IPS-15b (cell line): ENCODE data around the gene LPIN3.

Source experiments
- H3K27me3 ChIP-seq: one replicate; pipeline ENCODE4 v1.6.1; 2013; ENCODE audit warnings: low read length; ENCODE audit not compliant: control insufficient read depth, insufficient read depth
- H3K36me3 ChIP-seq: one replicate; pipeline ENCODE4 v1.6.1; 2013; ENCODE audit warnings: low read length; ENCODE audit not compliant: control insufficient read depth, insufficient read depth
- H3K4me1 ChIP-seq: one replicate; pipeline ENCODE4 v1.6.1; 2013; ENCODE audit warnings: mild to moderate bottlenecking, low read length; ENCODE audit not compliant: control insufficient read depth, insufficient read depth
- H3K4me3 ChIP-seq: one replicate; pipeline ENCODE4 v1.5.1; 2013; ENCODE audit warnings: low read depth, low read length
- H3K9ac ChIP-seq: one replicate; pipeline ENCODE4 v1.6.1; 2013; ENCODE audit warnings: low read depth, mild to moderate bottlenecking, low read length
- H3K9me3 ChIP-seq: one replicate; pipeline ENCODE4 v1.6.1; 2013; ENCODE audit warnings: mild to moderate bottlenecking, low read length; ENCODE audit not compliant: control insufficient read depth, insufficient read depth

The LPIN3 gene, protein sequence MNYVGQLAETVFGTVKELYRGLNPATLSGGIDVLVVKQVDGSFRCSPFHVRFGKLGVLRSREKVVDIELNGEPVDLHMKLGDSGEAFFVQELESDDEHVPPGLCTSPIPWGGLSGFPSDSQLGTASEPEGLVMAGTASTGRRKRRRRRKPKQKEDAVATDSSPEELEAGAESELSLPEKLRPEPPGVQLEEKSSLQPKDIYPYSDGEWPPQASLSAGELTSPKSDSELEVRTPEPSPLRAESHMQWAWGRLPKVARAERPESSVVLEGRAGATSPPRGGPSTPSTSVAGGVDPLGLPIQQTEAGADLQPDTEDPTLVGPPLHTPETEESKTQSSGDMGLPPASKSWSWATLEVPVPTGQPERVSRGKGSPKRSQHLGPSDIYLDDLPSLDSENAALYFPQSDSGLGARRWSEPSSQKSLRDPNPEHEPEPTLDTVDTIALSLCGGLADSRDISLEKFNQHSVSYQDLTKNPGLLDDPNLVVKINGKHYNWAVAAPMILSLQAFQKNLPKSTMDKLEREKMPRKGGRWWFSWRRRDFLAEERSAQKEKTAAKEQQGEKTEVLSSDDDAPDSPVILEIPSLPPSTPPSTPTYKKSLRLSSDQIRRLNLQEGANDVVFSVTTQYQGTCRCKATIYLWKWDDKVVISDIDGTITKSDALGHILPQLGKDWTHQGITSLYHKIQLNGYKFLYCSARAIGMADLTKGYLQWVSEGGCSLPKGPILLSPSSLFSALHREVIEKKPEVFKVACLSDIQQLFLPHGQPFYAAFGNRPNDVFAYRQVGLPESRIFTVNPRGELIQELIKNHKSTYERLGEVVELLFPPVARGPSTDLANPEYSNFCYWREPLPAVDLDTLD

DNA sequence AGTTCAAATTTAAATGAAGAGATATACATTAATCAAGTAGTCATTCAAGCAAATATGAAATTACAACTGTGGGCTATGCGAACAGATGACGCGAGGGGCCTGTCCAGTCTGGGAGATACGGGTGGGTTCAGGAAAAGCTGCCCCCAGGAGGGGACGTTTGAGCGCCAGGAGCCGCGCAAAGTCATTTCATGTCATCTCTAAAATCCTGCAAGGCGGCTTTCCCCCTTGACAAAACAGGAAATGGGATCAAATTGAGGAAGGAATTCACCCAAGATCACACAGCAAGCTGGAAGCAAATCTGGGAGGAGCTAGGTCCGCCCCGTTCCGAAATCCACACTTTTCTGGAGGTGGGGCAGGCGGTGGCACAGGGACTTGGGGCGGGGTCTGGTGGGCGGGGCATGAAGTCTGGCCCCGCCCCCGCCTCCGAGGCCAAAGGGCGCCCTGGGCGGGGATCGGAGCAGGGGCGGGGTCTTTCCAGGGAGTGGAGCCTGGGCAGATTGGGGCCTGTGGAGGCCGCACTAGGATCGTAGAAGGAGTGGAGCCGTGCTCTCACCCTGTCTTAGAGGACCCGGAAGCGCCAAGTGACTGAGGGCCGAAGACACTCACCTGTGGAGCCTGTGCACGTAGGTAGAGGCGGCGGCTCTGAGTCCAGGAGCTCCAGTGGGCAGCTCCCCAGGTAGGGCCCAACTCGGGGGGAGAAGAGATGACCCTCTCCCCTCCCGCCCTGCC is at the start of gene LPIN3:
LPIN3 (plus strand) TSS at position 495 of the 729 bp plus-strand sequence. CDS start 4,983 bp downstream, outside the sequence.
- H3K9me3 ChIP-seq: no peaks in the 10 kb centered on the region
- H3K27me3 ChIP-seq: peaks cover 8% of the 10 kb centered on the region
- no peaks in the 10 kb centered on the region for H3K36me3 ChIP-seq
- H3K4me3 ChIP-seq: peak within 1 kb of the TSS; percentile 60
- peaks cover 8% of the 10 kb centered on the region for H3K4me1 ChIP-seq
- peak within 1 kb of the TSS; percentile 47 for H3K9ac ChIP-seq

DNA sequence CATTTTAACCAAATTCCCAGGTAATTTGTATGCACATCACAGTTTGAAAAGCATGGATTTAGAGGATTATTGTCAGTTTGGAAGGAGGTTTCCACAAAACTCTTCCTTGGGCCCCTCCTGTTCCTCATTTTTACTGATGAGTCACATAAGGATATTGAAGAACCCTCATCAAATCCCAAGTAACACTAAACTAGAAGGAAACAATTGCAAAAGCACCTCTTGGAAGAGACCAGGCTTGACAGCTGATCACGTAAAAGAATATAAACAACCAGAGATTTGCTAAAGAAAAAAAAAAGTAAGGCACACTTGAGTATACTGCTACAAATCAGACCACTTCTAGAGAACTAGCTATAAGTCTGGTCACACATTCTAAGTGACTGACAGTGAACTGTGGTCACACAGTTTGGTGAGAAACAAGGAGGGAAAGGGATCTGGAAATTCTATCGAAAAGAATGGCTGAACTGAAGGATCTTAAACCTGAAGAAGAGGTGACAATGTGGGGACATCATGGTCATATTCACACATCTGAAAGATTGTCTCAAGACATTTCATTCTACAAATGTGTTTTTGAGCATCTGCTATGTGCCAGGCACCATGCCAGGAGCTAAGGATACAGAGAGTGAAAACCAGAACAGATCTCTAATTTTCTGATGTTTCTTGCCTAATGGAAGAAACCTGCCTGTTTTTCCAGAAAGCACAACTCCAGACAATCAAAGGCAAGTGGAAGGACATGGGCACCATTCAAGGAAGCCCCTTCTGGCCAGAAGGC is 47.2 kb upstream of the LPIN3 start:
- H3K36me3 ChIP-seq: no peaks in the 10 kb centered on the region
- no peaks in the 10 kb centered on the region for H3K27me3 ChIP-seq
- H3K4me1 ChIP-seq: peaks cover 4% of the 10 kb centered on the region
- H3K9ac ChIP-seq: no peak overlapping the region
- no peak overlapping the region for H3K4me3 ChIP-seq
- H3K9me3 ChIP-seq: no peaks in the 10 kb centered on the region

DNA sequence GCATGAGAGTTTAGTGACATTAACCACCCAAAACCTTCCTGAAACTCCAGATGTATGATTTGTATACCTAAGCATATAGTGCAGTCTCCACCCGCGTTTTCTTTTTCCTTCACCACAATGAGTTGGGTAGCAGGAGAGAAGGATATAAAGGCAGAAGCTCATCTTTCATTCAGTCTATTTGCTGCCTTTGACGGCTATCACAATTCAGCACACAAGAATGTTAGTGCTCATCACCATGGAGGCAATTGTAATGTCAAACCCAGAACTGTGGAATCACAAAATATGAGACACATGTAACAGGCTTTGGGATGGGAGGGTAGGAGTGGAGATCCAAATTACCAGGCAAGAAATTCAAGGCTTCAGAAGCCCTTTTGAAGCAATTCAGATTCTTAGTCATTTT is 40.7 kb upstream of the LPIN3 start:
- Histone ChIP-seq H3K9ac (no peak overlapping the region), H3K4me1 (peaks cover 11% of the 10 kb centered on the region), H3K4me3 (no peak overlapping the region), H3K36me3 (no peaks in the 10 kb centered on the region), H3K27me3 (no peaks in the 10 kb centered on the region), H3K9me3 (no peaks in the 10 kb centered on the region)

DNA sequence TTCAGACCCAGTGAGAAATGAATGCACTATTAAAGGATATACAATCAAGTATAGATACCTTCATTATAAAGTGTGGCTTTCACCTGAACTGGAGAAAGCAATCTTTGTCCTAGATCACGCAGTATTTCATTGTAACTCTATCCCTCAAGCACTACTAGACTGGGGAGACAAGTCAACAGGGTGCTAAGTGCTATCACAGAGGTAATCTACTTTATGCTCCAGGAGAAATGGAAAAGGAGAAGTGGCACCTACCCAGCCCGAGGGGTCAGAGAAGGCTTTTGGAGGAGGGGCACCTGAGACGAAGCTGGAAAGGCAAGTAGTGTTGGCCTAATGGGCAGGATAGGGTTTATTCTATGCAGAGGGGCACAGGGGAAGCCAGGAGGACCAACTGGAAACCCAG is 40.2 kb upstream of the LPIN3 start:
- no peaks in the 10 kb centered on the region for H3K27me3 ChIP-seq

DNA sequence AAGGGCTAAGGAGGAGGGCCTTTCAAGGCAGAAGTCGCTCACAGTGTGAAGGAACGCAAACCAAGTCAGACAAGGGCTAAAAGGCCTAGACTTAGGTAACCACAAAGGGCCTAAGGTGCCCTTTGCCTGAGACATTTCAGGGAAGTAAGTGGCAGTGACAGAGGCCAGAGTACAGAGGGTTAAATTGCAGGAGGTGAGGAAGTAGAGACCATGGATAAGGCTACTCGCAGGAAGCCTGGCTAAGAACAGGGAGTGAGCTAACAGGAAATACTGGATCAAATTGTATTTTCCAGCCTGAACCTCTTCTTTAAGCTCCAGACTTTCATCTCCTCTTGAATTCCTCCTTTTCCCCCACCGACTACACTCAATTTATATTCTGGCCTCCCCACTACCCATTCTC is 39.7 kb upstream of the LPIN3 start:
- H3K4me3 ChIP-seq: no peak overlapping the region
- H3K4me1 ChIP-seq: peaks cover 11% of the 10 kb centered on the region
- H3K9ac ChIP-seq: no peak overlapping the region
- no peaks in the 10 kb centered on the region for H3K36me3 ChIP-seq
- H3K27me3 ChIP-seq: no peaks in the 10 kb centered on the region
- H3K9me3 ChIP-seq: no peaks in the 10 kb centered on the region

More for the DNA sequence above, 40.2 kb upstream of the LPIN3 start:
- no peaks in the 10 kb centered on the region for H3K9me3 ChIP-seq
- no peaks in the 10 kb centered on the region for H3K36me3 ChIP-seq
- no peak overlapping the region for H3K9ac ChIP-seq
- H3K4me3 ChIP-seq: no peak overlapping the region
- peaks cover 11% of the 10 kb centered on the region for H3K4me1 ChIP-seq

DNA sequence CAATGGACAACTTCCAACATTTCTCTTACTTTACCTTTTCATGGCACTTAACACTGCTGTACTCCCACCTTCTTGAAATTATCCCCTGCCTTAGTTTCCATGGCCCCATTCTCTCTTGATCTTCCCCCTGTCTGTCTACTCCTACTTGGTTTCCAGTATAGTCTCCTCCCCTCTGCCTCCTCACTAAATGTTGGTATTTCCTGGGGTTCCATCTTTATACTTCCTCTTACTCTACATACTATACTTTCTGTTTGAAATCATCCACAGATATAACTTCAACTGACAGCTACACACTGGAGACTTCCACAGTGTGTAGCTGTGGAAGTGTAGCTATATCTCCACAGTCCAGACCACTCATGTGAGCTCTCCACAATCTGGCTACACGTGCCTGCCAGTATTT is 36.6 kb upstream of the LPIN3 start:
- Histone ChIP-seq H3K9me3 (no peaks in the 10 kb centered on the region), H3K4me3 (no peak overlapping the region), H3K36me3 (no peaks in the 10 kb centered on the region), H3K27me3 (no peaks in the 10 kb centered on the region), H3K4me1 (peaks cover 7% of the 10 kb centered on the region), H3K9ac (no peak overlapping the region)

DNA sequence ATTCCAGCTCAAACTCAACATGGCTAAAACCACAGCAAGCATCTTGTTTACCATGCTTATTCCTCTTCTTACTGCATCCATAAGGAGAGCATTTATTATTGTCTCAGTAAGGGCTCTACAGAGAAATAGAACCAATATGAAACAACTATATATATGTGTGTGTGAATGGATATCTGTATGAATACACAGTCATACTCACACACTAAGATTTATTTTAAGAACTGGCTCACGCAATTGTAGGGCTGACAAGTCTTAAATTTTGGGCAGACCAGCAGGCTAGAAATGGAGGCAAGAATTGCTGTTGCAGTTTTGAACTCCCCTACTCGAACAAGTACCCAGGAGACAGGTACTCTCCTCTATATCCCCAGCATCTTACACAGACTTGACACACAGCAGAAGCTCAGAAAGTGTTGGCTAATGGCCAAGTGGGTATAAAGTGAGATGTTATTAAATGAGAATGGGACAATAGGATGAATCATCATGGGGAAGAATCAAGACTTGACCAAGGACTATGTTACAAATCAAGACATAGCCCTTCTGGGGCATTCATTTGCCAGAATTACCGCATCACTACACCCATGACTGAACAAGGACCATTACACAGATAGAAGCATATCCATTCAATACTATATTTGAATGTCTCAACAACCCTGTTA is 36.1 kb upstream of the LPIN3 start:
- Histone ChIP-seq H3K4me3 (no peak overlapping the region), H3K36me3 (no peaks in the 10 kb centered on the region), H3K27me3 (no peaks in the 10 kb centered on the region), H3K4me1 (peaks cover 7% of the 10 kb centered on the region), H3K9me3 (no peaks in the 10 kb centered on the region), H3K9ac (no peak overlapping the region)

DNA sequence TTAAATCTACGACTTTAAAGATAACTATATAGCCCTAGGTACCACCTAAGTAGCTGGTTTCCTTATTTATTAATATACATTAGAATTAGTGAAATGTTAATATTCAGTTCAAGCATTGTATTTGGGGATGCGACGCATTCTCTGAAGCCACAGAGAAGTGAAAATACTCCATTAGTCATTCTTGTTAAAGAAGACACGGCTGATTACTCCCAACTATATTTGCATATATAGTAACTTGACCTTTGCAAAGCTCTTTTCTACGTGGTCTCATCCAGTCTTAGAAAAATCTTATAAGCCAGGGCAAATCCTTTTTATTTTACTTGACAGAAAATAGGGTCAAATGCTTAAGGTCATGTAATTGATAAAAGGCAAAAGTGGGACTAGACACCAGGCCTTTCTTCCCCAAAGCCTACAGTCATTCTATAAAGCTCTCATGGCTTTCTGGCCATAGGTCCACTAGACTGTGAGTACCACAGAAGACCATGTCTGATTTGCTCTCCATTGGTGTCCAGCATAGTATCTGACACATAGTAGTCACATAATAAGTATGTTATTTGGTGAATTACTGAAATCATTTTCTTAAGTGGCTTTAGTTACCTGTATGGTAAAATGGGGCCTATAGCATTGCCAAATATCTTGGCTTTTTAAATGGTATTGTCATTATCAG is 34.4 kb upstream of the LPIN3 start:
- Histone ChIP-seq H3K9me3 (no peaks in the 10 kb centered on the region), H3K4me1 (peaks cover 4% of the 10 kb centered on the region), H3K9ac (no peak overlapping the region), H3K36me3 (no peaks in the 10 kb centered on the region), H3K4me3 (no peak overlapping the region), H3K27me3 (no peaks in the 10 kb centered on the region)

DNA sequence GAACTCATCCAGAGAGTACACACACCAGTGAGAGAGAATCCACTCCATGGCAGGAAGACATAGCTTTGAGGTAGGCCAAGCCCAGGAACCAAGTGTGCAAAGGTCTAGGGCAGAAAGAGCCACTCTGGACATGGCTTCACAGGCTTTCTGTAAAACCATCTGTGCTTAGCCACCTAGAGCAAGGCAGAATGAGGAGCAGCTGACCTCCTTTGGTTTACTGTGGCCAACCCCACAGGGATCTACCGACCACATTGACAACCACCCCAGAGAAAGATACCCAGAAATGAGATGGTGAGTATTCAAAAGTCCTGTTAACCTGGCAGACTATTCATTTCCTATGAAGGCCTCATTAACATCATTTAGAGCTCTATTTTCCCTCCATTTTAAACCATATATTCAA is 33.6 kb upstream of the LPIN3 start:
- Histone ChIP-seq H3K36me3 (no peaks in the 10 kb centered on the region), H3K4me1 (peaks cover 4% of the 10 kb centered on the region), H3K9me3 (no peaks in the 10 kb centered on the region), H3K9ac (no peak overlapping the region), H3K27me3 (no peaks in the 10 kb centered on the region), H3K4me3 (no peak overlapping the region)

DNA sequence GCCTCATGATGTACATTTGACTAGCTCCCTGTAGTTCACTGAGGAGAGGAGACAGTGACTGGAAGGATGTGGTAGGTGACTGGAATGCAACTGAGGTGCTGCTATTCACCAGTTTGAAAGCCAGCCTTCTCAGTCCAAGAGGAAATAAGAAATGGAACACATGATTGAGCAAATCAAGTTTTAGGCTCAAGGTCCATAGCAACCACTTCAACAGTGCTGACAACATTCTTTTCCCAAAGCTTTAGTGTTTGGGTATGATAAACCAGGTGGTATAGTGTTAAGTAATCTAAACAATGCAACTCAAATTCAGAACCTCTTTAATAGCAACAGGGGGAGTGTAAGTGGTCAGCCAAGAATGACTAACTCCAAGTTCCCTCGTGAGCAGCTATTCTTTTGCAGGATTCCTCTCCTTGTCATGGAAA is 32.3 kb upstream of the LPIN3 start:
- H3K4me1 ChIP-seq: peaks cover 4% of the 10 kb centered on the region
- H3K4me3 ChIP-seq: no peak overlapping the region
- no peaks in the 10 kb centered on the region for H3K9me3 ChIP-seq
- no peak overlapping the region for H3K9ac ChIP-seq
- no peaks in the 10 kb centered on the region for H3K27me3 ChIP-seq
- no peaks in the 10 kb centered on the region for H3K36me3 ChIP-seq
